ENCODE data around the gene GRK5.

GRK5 gene

DNA sequence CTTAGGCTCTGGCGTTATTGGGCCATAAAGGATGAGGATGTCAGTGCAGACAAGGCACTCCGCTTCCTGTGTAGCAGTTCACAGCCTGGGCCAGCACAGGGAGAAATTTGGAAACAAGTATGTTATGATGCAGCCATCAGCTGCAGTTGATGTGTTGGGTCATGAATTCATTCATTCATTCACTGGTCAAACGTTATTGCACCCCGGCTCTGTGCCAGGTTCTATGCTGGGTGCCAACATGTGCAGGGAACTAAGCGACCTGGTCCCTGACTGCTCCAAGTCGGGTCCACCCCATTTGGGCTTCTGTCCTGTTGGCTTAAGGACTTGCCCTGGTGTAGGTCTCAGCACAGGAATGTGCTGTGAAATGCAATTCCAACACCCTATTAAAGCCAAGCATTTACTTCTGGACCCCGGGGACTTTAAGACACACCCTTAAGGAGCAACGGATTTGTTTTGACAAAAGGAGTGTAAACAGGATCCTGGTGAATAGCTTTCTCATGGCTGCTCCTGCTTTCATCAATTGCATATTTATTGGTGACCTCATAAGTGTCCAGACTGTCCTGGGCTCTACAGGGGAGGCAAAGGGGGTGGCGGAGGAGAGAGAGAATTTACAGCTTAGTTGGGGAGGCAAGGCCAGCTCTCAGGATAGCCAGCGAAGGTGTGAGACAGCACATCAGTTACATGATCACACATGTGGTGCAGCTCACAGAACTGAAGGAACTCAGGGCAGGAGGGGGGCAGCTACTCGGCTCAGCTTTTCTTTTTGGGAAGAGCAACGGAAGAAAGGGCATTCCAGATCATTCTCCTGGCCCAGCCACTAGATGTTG, 158.6 kb downstream of the GRK5 start:
- Histone ChIP-seq H3K4me1 (peaks cover 47% of the 10 kb centered on the region), H2AFZ (no peak overlapping the region), H3K9me3 (ENCODE audit: control insufficient read depth, low read length) (no peaks in the 10 kb centered on the region), H3K9ac (no peak overlapping the region), H3K4me3 (ENCODE audit: low read depth, low read length) (no peak overlapping the region), H3K79me2 (peaks cover 43% of the 10 kb centered on the region), H3K27me3 (ENCODE audit: control insufficient read depth, insufficient read depth, low read length) (no peaks in the 10 kb centered on the region), H3K4me2 (ENCODE audit: low read length) (no peak overlapping the region), H3K27ac (peak overlapping the region; percentile 20), H3K36me3 (ENCODE audit: control insufficient read depth, insufficient read depth, low read length) (no peaks in the 10 kb centered on the region)
- TF ChIP-seq, protein P1, sequence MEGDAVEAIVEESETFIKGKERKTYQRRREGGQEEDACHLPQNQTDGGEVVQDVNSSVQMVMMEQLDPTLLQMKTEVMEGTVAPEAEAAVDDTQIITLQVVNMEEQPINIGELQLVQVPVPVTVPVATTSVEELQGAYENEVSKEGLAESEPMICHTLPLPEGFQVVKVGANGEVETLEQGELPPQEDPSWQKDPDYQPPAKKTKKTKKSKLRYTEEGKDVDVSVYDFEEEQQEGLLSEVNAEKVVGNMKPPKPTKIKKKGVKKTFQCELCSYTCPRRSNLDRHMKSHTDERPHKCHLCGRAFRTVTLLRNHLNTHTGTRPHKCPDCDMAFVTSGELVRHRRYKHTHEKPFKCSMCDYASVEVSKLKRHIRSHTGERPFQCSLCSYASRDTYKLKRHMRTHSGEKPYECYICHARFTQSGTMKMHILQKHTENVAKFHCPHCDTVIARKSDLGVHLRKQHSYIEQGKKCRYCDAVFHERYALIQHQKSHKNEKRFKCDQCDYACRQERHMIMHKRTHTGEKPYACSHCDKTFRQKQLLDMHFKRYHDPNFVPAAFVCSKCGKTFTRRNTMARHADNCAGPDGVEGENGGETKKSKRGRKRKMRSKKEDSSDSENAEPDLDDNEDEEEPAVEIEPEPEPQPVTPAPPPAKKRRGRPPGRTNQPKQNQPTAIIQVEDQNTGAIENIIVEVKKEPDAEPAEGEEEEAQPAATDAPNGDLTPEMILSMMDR (IDR thresholded peaks at IDR 0.05), result no peak

DNA sequence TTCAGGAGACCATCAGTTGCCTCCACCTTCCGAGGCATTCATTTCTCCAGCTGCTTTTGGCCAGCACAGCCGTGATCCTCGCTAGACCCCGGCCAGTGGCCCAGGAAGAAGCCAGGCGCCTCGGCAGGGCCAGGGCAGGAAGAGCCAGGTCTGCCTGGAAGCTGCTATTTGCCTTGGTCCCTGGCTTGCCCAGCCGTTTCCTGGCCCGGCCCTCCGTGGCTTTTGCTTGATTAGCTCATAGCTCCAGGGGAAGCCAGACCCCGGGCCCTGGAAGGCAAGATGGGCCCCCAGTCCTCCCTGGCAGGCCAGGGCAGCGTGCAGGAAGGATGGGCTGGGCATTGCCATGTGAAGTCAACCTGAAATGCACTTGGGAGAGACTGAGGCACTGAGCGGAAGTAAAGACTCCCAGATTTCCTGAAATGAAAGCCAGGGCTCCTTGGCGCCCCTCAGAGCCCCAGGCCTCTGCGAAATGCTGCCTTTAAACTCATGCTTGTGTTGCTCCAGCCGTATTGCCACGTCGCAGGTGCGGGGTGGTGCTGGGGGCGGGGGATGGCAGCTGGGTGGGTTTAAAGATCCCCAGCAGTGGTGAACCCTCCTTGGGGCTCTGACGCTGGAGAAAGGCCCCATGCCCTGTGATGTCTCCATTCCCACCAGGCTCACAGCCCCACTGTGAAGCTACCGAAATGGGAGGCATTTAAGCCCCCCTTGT, 160.6 kb downstream of the GRK5 start:
- no peak overlapping the region for H3K4me2 ChIP-seq (ENCODE audit: low read length)
- peak overlapping the region; percentile 86 for H3K27ac ChIP-seq
- no peaks in the 10 kb centered on the region for H3K36me3 ChIP-seq (ENCODE audit: control insufficient read depth, insufficient read depth, low read length)
- TF ChIP-seq, protein P1 (IDR thresholded peaks at IDR 0.05), result no peak
- peaks cover 54% of the 10 kb centered on the region for H3K79me2 ChIP-seq
- no peak overlapping the region for H3K9ac ChIP-seq
- no peak overlapping the region for H2AFZ ChIP-seq
- H3K4me1 ChIP-seq, result peaks cover 54% of the 10 kb centered on the region
- H3K4me3 ChIP-seq (ENCODE audit: low read depth, low read length), result no peak overlapping the region
- no peaks in the 10 kb centered on the region for H3K9me3 ChIP-seq (ENCODE audit: control insufficient read depth, low read length)
- H3K27me3 ChIP-seq (ENCODE audit: control insufficient read depth, insufficient read depth, low read length), result no peaks in the 10 kb centered on the region

DNA sequence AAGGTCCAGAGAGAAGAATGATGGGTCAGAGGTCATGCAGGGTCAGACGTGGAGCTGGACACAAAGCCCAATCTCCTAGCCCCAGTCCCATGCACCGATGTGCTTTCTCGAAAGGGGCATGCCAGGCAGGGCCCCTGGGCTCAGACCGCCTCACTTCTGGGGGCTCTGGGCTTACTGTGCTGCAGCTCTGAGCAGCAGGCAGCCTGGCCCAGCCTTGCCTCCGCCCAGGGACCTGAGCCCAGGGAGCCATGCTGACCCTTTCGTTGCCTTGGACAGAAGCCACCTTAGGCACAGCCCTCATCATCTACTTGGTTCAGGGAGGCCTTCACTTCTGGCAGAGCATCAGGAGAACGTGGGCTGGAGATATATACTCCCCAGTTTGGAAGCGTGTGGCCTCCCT, 161.2 kb downstream of the GRK5 start:
- Histone ChIP-seq H3K4me3 (ENCODE audit: low read depth, low read length) (peak overlapping the region; percentile 17), H3K36me3 (ENCODE audit: control insufficient read depth, insufficient read depth, low read length) (no peaks in the 10 kb centered on the region), H3K79me2 (peaks cover 54% of the 10 kb centered on the region), H3K9ac (no peak overlapping the region), H3K27ac (peak overlapping the region; percentile 86), H3K9me3 (ENCODE audit: control insufficient read depth, low read length) (no peaks in the 10 kb centered on the region), H3K27me3 (ENCODE audit: control insufficient read depth, insufficient read depth, low read length) (no peaks in the 10 kb centered on the region), H3K4me2 (ENCODE audit: low read length) (peak overlapping the region; percentile 36), H3K4me1 (peaks cover 53% of the 10 kb centered on the region), H2AFZ (no peak overlapping the region)
- TF ChIP-seq, protein P1 (IDR thresholded peaks at IDR 0.05), result no peak

DNA sequence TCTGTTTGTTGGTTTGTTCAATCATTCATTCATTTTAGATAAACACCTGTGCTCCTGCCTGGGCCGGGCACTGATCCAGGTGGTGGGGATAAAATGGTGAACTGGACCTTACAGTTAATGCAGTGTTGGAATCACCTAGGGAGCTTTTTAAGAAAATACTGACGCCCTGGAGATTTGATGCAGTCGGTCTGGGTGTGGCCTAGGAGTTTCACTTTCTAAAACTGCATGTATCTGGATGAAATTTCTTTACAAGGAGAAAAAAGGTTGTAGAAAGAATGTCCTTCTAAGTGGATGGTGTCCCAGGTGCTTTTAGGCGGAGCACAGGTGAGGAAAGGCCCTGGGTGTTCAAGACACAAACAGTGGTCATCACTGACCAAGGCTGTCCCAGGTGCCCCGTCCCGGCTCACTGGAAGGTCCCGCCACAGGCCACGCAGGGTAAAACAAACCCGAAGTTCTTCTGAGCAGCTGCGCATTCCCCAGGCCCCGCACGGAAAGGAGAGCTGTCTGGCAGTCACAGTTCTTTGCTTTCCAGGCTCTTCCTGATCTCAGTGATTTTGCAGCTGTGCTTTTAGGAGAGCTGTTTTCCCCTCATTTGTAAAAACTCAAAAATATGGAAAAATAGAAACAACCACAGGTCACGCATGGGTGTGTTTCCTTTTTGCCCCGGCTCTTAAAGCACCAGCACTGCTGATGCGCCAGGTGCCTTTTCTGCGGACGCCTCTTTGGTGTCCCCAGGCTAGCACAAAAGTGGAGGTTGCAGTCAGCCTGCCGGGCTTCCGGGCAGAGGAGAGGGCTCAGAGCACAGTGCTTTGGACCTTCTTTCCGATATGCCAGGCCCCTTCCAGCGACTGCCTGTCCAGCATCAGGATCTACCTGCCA, 161.9 kb downstream of the GRK5 start:
- H3K4me2 ChIP-seq (ENCODE audit: low read length), result peak overlapping the region; percentile 36
- H3K27me3 ChIP-seq (ENCODE audit: control insufficient read depth, insufficient read depth, low read length), result no peaks in the 10 kb centered on the region
- no peaks in the 10 kb centered on the region for H3K36me3 ChIP-seq (ENCODE audit: control insufficient read depth, insufficient read depth, low read length)
- no peaks in the 10 kb centered on the region for H3K9me3 ChIP-seq (ENCODE audit: control insufficient read depth, low read length)
- H3K27ac ChIP-seq, result peak overlapping the region; percentile 86
- no peak overlapping the region for H2AFZ ChIP-seq
- peaks cover 51% of the 10 kb centered on the region for H3K4me1 ChIP-seq
- H3K4me3 ChIP-seq (ENCODE audit: low read depth, low read length), result peak overlapping the region; percentile 17
- H3K79me2 ChIP-seq, result peaks cover 54% of the 10 kb centered on the region
- H3K9ac ChIP-seq, result no peak overlapping the region
- TF ChIP-seq, protein P1 (IDR thresholded peaks at IDR 0.05), result no peak
